HFF-Myc (cell line): ENCODE results near the gene MCTP1.

Experiments
- DNase-seq: peaks from one replicate; pipeline ENCODE4 v3.0.0-alpha.2; 2011; ENCODE audit warnings: low read depth; ENCODE audit errors: extremely low read depth
- H3K4me3 ChIP-seq: replicated peaks from 2 replicates; pipeline ENCODE4 v1.5.1; 2011; ENCODE audit warnings: low read depth, mild to moderate bottlenecking, control low read depth, low read length
- TF ChIP-seq, protein P1 (sequence below): IDR thresholded peaks from 2 replicates; pipeline ENCODE4 v1.5.1; 2012; ENCODE audit warnings: mild to moderate bottlenecking, low read depth, low read length, control low read depth; ENCODE audit errors: missing control alignments

MCTP1 gene

DNA sequence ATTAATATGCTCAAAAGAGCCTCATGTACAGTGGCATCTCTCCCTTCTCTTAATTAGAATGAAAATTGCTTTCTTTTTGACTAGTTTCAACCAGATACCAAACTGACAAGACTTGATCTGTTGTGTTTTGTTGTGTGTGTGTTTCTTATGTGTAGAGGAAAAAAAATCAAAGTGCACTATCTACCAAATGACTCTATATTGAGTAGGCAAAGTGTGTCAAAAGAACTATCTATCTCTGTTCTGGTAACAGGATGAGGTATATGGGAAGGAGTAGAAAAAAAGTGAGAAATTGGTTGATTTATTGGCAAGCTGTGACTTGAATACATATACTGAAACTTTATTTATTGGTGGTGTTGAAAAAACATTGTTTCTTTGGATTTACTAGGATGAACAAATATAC, 476.4 kb downstream of the MCTP1 start:
- no peak overlapping the region for H3K4me3 ChIP-seq
- TF ChIP-seq, protein P1, sequence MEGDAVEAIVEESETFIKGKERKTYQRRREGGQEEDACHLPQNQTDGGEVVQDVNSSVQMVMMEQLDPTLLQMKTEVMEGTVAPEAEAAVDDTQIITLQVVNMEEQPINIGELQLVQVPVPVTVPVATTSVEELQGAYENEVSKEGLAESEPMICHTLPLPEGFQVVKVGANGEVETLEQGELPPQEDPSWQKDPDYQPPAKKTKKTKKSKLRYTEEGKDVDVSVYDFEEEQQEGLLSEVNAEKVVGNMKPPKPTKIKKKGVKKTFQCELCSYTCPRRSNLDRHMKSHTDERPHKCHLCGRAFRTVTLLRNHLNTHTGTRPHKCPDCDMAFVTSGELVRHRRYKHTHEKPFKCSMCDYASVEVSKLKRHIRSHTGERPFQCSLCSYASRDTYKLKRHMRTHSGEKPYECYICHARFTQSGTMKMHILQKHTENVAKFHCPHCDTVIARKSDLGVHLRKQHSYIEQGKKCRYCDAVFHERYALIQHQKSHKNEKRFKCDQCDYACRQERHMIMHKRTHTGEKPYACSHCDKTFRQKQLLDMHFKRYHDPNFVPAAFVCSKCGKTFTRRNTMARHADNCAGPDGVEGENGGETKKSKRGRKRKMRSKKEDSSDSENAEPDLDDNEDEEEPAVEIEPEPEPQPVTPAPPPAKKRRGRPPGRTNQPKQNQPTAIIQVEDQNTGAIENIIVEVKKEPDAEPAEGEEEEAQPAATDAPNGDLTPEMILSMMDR = no peak
- DNase-seq = no peak

DNA sequence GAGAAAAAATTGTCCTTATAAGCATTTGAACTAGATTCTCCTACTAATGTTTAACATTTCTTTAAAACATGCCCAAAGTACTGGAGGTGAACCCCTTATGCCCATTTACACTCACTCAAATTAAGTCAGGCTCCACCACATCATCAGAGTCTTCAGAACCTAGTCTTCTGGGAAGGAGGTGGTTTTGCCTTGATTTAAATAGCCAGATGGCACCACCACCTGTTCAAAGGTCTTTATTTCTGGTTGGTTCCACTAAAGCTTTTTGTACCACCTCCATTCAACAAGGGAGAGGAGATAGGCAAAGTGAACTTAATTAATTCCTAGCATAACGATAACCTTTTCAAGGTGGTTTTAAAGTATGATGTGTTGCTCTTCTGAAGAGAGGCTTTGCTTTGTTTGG, 476.9 kb downstream of the MCTP1 start:
- TF ChIP-seq, protein P1 = no peak
- DNase-seq = no peak
- H3K4me3 ChIP-seq = no peak overlapping the region

DNA sequence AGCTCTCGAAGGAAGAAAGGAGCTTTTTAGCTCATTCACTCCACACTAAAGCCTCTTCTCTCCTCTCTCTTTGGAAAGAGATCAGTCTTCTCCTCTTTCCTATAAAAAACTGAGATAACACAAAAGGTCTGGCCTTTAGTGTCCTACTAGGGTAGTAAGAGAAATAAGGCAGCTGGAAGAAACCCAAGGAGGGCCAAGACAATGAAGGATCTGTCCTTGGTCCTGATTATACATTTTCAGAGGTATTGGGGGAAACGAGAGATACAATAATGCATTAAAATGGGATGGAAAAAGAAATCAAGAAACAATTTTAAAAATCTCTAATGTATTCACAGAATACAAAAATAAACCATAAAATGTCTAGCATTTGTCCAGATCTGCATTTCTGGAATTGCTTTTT, 482.4 kb downstream of the MCTP1 start:
- DNase-seq = no peak

DNA sequence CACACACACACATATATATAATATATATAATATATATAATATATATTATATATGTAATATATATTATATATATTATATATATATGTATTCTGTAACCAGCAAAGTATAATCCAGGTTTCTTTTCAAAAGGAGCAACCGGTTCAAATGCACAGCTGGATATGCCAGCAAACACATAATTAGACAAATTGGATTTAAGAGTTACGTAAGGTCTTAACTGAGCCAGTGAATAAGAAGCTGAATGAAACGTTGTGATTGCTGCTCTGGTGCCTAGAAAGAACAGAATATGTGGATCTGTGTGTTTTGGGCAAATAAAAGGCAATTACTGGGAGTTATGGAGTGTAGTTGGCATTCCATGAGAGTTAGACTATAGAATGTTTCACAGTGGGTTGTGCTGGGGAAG, 488.3 kb downstream of the MCTP1 start:
- H3K4me3 ChIP-seq = no peak overlapping the region
- DNase-seq = no peak
- TF ChIP-seq, protein P1 = no peak

More for the DNA sequence above, 482.4 kb downstream of the MCTP1 start:
- TF ChIP-seq, protein P1 = no peak
- H3K4me3 ChIP-seq = no peak overlapping the region

DNA sequence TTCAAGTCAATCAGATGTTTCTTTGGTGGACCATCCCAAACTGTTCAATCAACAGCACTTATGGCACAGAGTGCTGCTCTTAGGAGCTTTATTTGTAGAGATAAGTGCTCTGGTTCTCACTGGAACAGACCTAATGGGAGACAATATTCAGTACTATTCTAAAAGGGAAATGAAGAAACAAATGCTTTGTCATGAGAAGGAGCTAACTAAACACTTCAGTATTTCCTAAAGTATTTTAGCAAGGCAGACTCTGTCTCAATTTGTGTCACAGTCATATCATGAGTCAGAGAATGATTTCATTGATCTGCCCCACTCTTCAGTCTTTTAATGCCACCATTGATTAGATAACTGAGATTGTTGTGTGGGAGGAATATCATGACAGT, 491.1 kb downstream of the MCTP1 start:
- H3K4me3 ChIP-seq = no peak overlapping the region
- no peak for DNase-seq
- TF ChIP-seq, protein P1 = no peak

DNA sequence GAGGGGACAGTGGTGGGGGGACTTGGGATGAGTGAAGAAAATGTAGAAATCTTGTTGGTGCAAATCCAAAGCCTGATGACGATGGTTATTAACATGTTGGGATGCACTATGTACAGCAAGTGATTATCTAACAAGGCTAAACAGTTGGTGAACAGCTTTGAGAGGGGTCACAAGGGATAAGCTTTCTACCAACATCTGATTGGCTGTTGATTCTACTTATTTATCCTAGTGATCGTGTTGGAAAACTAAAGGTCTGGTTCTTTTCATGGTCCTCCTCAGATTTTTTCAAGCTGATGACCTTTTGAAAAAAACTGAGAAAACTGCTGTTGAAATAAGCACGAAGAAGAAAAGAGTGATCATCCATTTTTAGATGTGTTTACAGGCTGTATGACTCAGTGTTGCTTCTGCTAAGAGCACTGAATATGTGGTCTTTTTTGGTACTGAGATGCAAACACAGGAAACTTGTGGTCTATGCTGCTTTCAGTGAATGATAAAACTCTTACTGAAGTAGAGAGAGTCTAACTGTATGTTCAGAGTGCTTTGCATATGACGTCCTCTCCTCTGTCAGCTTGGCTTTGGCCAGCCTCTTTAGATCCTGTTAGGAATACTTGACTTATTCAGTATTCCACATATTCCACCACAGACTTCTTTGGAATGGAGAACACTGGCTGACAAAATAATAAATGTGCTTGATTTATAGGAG, 491.6 kb downstream of the MCTP1 start:
- no peak overlapping the region for H3K4me3 ChIP-seq
- TF ChIP-seq, protein P1 = no peak
- peak; percentile 33 for DNase-seq

DNA sequence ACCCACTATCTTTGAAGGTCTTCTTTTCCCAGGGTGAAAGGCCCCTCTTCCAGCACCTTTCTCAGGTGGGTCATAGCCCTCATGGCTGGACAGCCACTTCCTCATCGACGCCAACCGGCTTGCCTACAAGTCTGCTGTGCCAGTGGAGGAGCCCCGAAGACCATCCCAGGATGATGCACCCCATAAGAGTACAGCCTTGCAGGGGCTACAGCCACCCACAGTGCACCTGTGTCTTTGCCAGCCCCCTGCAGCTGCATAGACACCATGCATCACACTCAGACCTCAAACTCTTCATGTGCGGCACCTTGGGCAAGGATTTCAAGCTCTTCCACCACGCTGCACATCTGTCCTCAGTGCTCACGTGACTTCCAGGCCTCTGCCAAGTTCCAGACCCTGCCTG, 493.1 kb downstream of the MCTP1 start:
- H3K4me3 ChIP-seq = no peak overlapping the region
- no peak for DNase-seq
- TF ChIP-seq, protein P1 = no peak
